GM12878 (cell line): ENCODE results near the gene PREX1. TPM values are rescaled to one million over a fixed set of nuclear protein-coding genes. Genes with fewer than 3 reads are reported as not detected.

Source experiments
- ATAC-seq: fragments of 200-7000 bp; cut with Tn5 transposase; 3 replicates; pipeline ENCODE4 v1.9.1; 2020; ENCODE audit warnings: mild to moderate bottlenecking, moderate library complexity
- BruUV-seq: library from RNA; stranded (reverse); fragments of 400-500 nt; replicated peaks from 2 replicates; lab custom pipeline; 2021; lab: Mats Ljungman, UMichigan
- CTCF ChIA-PET: fragments of 300-600 bp; sonication (Branson Sonifier 250); formaldehyde crosslinking; extraction: SDS; loops from one replicate; lab custom pipeline; 2021; ENCODE audit warnings: inconsistent platforms; lab: Yijun Ruan, JAX
- POLR2A ChIA-PET: fragments of 350-600 bp; formaldehyde crosslinking; extraction: SDS; loops from one replicate; lab custom pipeline; 2021; ENCODE audit warnings: inconsistent platforms; lab: Charles Lee
- RAD21 ChIA-PET: fragments of 300-600 bp; sonication (Branson Sonifier 250); formaldehyde crosslinking; loops from one replicate; lab custom pipeline; 2023; ENCODE audit warnings: antibody characterized with exemption; ENCODE audit not compliant: unreplicated experiment; lab: Charles Lee
- SMC1A ChIA-PET: fragments of 300-600 bp; sonication (Branson Sonifier 250); formaldehyde crosslinking; loops from one replicate; lab custom pipeline; 2023; ENCODE audit not compliant: unreplicated experiment, uncharacterized antibody; lab: Charles Lee
- DNase-seq: peaks from one replicate; pipeline ENCODE4 v3.0.0-alpha.2; 2011; ENCODE audit warnings: low read depth, low spot score
- FAIRE-seq: peaks from 3 replicates; lab custom pipeline; 2011; peaks lifted over from hg19 to GRCh38; lab: Jason Lieb, UNC
- H2AFZ ChIP-seq: 2 replicates; pipeline ENCODE4 v1.6.0; 2011; ENCODE audit warnings: low read depth, low read length, control low read depth; ENCODE audit not compliant: control insufficient read depth
- H3K27ac ChIP-seq: 2 replicates; pipeline ENCODE4 v1.5.1; 2011; ENCODE audit warnings: control low read depth; ENCODE audit not compliant: control insufficient read depth, insufficient read depth
- H3K27me3 ChIP-seq, 2 experiments: replicated peaks in 1 of 2; 2 replicates each; pipeline versions ENCODE4 v1.6.0 to v1.6.1; 2011; ENCODE audit warnings: low read length in 1 of 2; ENCODE audit not compliant: control insufficient read depth in 2 of 2, insufficient read depth in 2 of 2
- H3K36me3 ChIP-seq, 2 experiments: 2 replicates each; pipeline ENCODE4 v1.5.1; 2011; ENCODE audit warnings: low read length in 1 of 2; ENCODE audit not compliant: control insufficient read depth in 2 of 2, insufficient read depth in 2 of 2
- H3K4me1 ChIP-seq: 2 replicates; pipeline ENCODE4 v1.6.1; 2011; ENCODE audit warnings: mild to moderate bottlenecking, low read length, moderate library complexity, mixed read lengths; ENCODE audit not compliant: control insufficient read depth, insufficient read depth
- H3K4me2 ChIP-seq: 2 replicates; pipeline ENCODE4 v1.6.0; 2011; ENCODE audit warnings: control low read depth; ENCODE audit not compliant: control insufficient read depth, insufficient read depth
- H3K4me3 ChIP-seq: fragments of 200-600 bp; sonication (generic); 2 replicates; pipeline ENCODE4 v1.5.1; 2016
- H3K79me2 ChIP-seq: 2 replicates; pipeline ENCODE4 v1.6.0; 2011; ENCODE audit warnings: low read length; ENCODE audit not compliant: control insufficient read depth, insufficient read depth
- H3K9ac ChIP-seq: 2 replicates; pipeline ENCODE4 v1.8.0; 2011; ENCODE audit warnings: low read length, control low read depth, mixed read lengths; ENCODE audit not compliant: control insufficient read depth, insufficient read depth
- H3K9me3 ChIP-seq: replicated peaks from 3 replicates; pipeline ENCODE4 v1.5.1; 2011; ENCODE audit warnings: mild to moderate bottlenecking, low read length; ENCODE audit not compliant: control insufficient read depth, insufficient read depth
- H4K20me1 ChIP-seq: 2 replicates; pipeline ENCODE4 v1.6.0; 2011; ENCODE audit not compliant: control insufficient read depth, insufficient read depth
- CEBPB ChIP-seq, 2 experiments: fragments of 150-350 bp in 1 of 2; IDR thresholded peaks; 2 replicates each; pipeline ENCODE4 v1.6.1; 2012 to 2014; ENCODE audit warnings: low read depth in 2 of 2, low read length in 2 of 2, borderline replicate concordance in 1 of 2, inconsistent platforms in 1 of 2
- DPF2 ChIP-seq: fragments of 450-650 bp; IDR thresholded peaks from 2 replicates; pipeline ENCODE4 v1.6.1; 2017; ENCODE audit warnings: mild to moderate bottlenecking
- EP300 ChIP-seq, 2 experiments: fragments of 150-350 bp in 1 of 2; IDR thresholded peaks; 2 replicates each; pipeline ENCODE4 v1.6.1; 2011 to 2012; ENCODE audit warnings: low read depth in 2 of 2, low read length in 2 of 2, borderline replicate concordance in 1 of 2, improper control_type of control experiment in 1 of 2, inconsistent platforms in 1 of 2; ENCODE audit not compliant: control insufficient read depth in 1 of 2
- EZH2 ChIP-seq: IDR thresholded peaks from 2 replicates; pipeline ENCODE4 v1.6.1; 2012; ENCODE audit warnings: low read depth, mild to moderate bottlenecking, control low read depth, inconsistent platforms, low read length, borderline replicate concordance; ENCODE audit not compliant: control insufficient read depth
- HDGF ChIP-seq: fragments of 450-650 bp; IDR thresholded peaks from 2 replicates; pipeline ENCODE4 v1.6.1; 2016; ENCODE audit warnings: antibody characterized with exemption
- IKZF1 ChIP-seq: fragments of 450-650 bp; conservative IDR thresholded peaks from 2 replicates; pipeline ENCODE4 v1.6.1; 2017; ENCODE audit warnings: antibody characterized with exemption, mild to moderate bottlenecking
- IKZF2 ChIP-seq, 2 experiments: fragments of 450-650 bp; IDR thresholded peaks; 2 replicates each; pipeline ENCODE4 v1.6.1; 2017; ENCODE audit warnings: mild to moderate bottlenecking in 2 of 2, moderate library complexity in 2 of 2
- KLF5 ChIP-seq: fragments of 450-650 bp; IDR thresholded peaks from 2 replicates; pipeline ENCODE4 v1.6.1; 2014; ENCODE audit warnings: mild to moderate bottlenecking; ENCODE audit not compliant: partially characterized antibody
- NFIC ChIP-seq: IDR thresholded peaks from 2 replicates; pipeline ENCODE4 v1.6.1; 2012; ENCODE audit warnings: low read depth, mild to moderate bottlenecking, inconsistent platforms, low read length, moderate library complexity
- RAD21 ChIP-seq: IDR thresholded peaks from 2 replicates; pipeline ENCODE4 v1.6.1; 2011; ENCODE audit warnings: mild to moderate bottlenecking, low read depth, low read length, moderate library complexity; ENCODE audit not compliant: insufficient read depth
- RUNX3 ChIP-seq: IDR thresholded peaks from 2 replicates; pipeline ENCODE4 v1.6.1; 2012; ENCODE audit warnings: low read length, inconsistent platforms
- SKIL ChIP-seq: fragments of 450-650 bp; IDR thresholded peaks from 2 replicates; pipeline ENCODE4 v1.6.1; 2017; ENCODE audit warnings: mild to moderate bottlenecking, low read depth, inconsistent platforms; ENCODE audit not compliant: poor library complexity, severe bottlenecking
- SMARCA5 ChIP-seq: fragments of 450-650 bp; IDR thresholded peaks from 2 replicates; pipeline ENCODE4 v1.6.1; 2017; ENCODE audit warnings: mild to moderate bottlenecking
- SMC3 ChIP-seq: IDR thresholded peaks from 2 replicates; pipeline ENCODE4 v1.6.1; 2011; ENCODE audit warnings: low read length, improper control_type of control experiment, borderline replicate concordance
- SPI1 ChIP-seq: IDR thresholded peaks from 2 replicates; pipeline ENCODE4 v1.6.1; 2011; ENCODE audit warnings: low read depth, mild to moderate bottlenecking, low read length, moderate library complexity, borderline replicate concordance; ENCODE audit not compliant: insufficient read depth
- TAF1 ChIP-seq: IDR thresholded peaks from 2 replicates; pipeline ENCODE4 v1.6.1; 2011; ENCODE audit warnings: mild to moderate bottlenecking, low read depth, low read length, borderline replicate concordance
- WGBS: methylation state at CpG from one replicate; pipeline ENCODE4 v1.1.6; 2016; ENCODE audit warnings: low lambda C conversion rate; ENCODE audit not compliant: insufficient replicate concordance, insufficient coverage; ENCODE audit errors: missing lambda C conversion rate; 5-methylcytosine and 5-hydroxymethylcytosine counted together
- in situ Hi-C: fragments of 300-500 bp; cut with MboI; formaldehyde crosslinking; loops from 9 replicates; pipeline ENCODE4 v1.14.3; 2018; ENCODE audit warnings: mixed read lengths
- intact Hi-C: fragments of 100-400 bp; cut with micrococcal nuclease; formaldehyde crosslinking; loops from one replicate; pipeline ENCODE4 v1.14.2; 2022; ENCODE audit not compliant: unreplicated experiment
- polyA plus RNA-seq, 11 experiments: library from polyadenylated mRNA; depleted of rRNA in 4 of 11; unstranded in 6 of 11; stranded (reverse) in 5 of 11; fragments of >200 nt; fragmentation: Nextera tagmentation in 4 of 11; fragmentation: Illumina TruSeq in 1 of 11; extraction: Ambion mirVana in 4 of 11; extraction: Trizol in 1 of 11; gene quantifications; 1 replicate in 1 of 11; 2 replicates in 10 of 11; pipeline versions ENCODE4 v1.2.1 to v1.2.3, GENCODE V29; 2011 to 2016; ENCODE audit warnings: inconsistent platforms in 2 of 11, missing spikeins in 2 of 11, low read depth in 1 of 11
- total RNA-seq, 4 experiments: library from RNA; depleted of rRNA in 3 of 4; stranded (reverse); fragments of >200 nt in 3 of 4; fragmentation: Illumina TruSeq in 1 of 4; extraction: Trizol in 1 of 4; gene quantifications; 2 replicates each; pipeline versions ENCODE4 v1.2.1 to v1.2.3, GENCODE V29; 2013 to 2021

PREX1 gene
- total and polyA plus RNA-seq, 10 of the 15 experiments (the other 5 are each of a cell fraction or from before 2014, with no cell fraction given), result 2.6 to 114 (median 38.9) TPM

- H3K79me2 ChIP-seq, result peaks cover 92% of the 10 kb centered on the region
- peaks cover 3 to 30% of the 10 kb centered on the region in 2 experiments; a peak in 3 of 4 replicates for H3K36me3 ChIP-seq
- H3K4me1 ChIP-seq, result peaks cover 56% of the 10 kb centered on the region
- H4K20me1 ChIP-seq, result no peaks in the 10 kb centered on the region; the same call in 1 of the 2 replicates
- H3K4me2 ChIP-seq, result peak overlapping the region; percentile 0; the same call in 1 of the 2 replicates
- no peak for ATAC-seq
- peak overlapping the region; percentile 38 for H3K27ac ChIP-seq
- peak; percentile 31 for FAIRE-seq
- 36% methylated on average over 16 of the region's 17 CpGs for WGBS
- no peak overlapping the region for H2AFZ ChIP-seq
- no peak for DNase-seq
- H3K27me3 ChIP-seq, result no peaks in the 10 kb centered on the region
- no peak overlapping the region for H3K9ac ChIP-seq
- no TSS peak for BruUV-seq
- POLR2A ChIA-PET, result interaction anchor here (1.5 kb wide), 1 partner anchor 27 kb away, joined by 3 read pairs; no protein-coding TSS in a partner anchor
- in situ Hi-C loops (no loop called here), intact Hi-C loops (no loop called here)
- SMC1A ChIA-PET, result interaction anchor here (1.1 to 4.0 kb wide), 6 partner anchors 9 to 60 kb away, joined by 3 to 15 read pairs (median 5); no protein-coding TSS in a partner anchor
- H3K9me3 ChIP-seq, result peaks cover 17% of the 10 kb centered on the region; the same call in 2 of the 3 replicates
- H3K4me3 ChIP-seq, result no peak overlapping the region
- RAD21 ChIA-PET, result interaction anchor here (1.0 to 1.6 kb wide), 3 partner anchors 9 to 32 kb away, joined by 3 to 6 read pairs (median 3); no protein-coding TSS in a partner anchor
- CTCF ChIA-PET, result interaction anchor here (0.8 to 1.6 kb wide), 3 partner anchors 12 to 132 kb away, joined by 3 to 4 read pairs (median 3); no protein-coding TSS in a partner anchor
- TF ChIP-seq NFIC (no peak), EP300 (IDR thresholded peaks at IDR 0.05; ENCODE audit: borderline replicate concordance in 1 of 2, control insufficient read depth in 1 of 2, low read depth in 2 of 2, low read length in 2 of 2) (no peak), SPI1 (peak; percentile 86), DPF2 (0 out of 2 replicates have a peak, but pooled peaks have one; percentile 17), SMC3 (no peak), CEBPB (IDR thresholded peaks at IDR 0.05; ENCODE audit: borderline replicate concordance in 1 of 2, low read depth in 2 of 2, low read length in 2 of 2) (no peak), IKZF1 (0 out of 2 replicates have a peak, but pooled peaks have one; percentile 14), RUNX3 (peak; percentile 43), SKIL (no peak), KLF5 (no peak), RAD21 (no peak), IKZF2 (IDR thresholded peaks at IDR 0.05) (0 out of 4 replicates have a peak, but pooled peaks of 1 of the 2 experiments have one; percentile 23), HDGF (no peak), EZH2 (no peak), SMARCA5 (0 out of 2 replicates have a peak, but pooled peaks have one; percentile 37), TAF1 (no peak)
These were observed 55.4 kb downstream of the PREX1 start for GRCh38 chr20:48772183-48772976.
